ENCODE measurements around the gene LIN28B. TPM values are rescaled to one million over a fixed set of nuclear protein-coding genes. Genes with fewer than 3 reads are reported as not detected.
A peak's percentile ranks its signal among the peaks of the same experiment; 100 is the strongest.

The LIN28B gene
- total and polyA plus RNA-seq, 10 donors, result not detected

DNA sequence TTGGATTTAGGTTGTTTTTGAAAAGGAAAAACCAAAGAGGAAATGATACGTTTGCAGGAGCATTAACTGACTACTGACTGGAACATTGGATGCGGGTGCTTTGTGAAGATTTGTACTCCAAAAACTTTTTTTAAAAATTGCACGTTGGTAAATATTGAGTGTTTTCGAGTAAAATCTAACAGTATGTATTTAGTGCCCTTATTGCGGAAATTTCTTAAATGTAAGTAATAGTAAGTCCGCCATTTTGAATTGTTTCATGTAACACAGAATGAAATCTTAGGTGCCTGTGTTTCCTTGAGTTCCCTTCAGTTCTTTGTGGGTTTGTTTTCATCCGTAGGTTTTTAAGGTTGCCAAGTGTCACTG, 15.2 kb upstream of the LIN28B start:
- intact Hi-C loops (cut with DNase I; ENCODE audit: low total_unique reads), result no loop called here
- H3K27me3 ChIP-seq (replicated peaks in 1 of 7), result peaks cover 0 to 98% (median 50%) of the 10 kb centered on the region in 7 donors
- 9 to 15% (median 12%) methylated on average over 7 of the region's 7 CpGs for WGBS, 5 donors

DNA sequence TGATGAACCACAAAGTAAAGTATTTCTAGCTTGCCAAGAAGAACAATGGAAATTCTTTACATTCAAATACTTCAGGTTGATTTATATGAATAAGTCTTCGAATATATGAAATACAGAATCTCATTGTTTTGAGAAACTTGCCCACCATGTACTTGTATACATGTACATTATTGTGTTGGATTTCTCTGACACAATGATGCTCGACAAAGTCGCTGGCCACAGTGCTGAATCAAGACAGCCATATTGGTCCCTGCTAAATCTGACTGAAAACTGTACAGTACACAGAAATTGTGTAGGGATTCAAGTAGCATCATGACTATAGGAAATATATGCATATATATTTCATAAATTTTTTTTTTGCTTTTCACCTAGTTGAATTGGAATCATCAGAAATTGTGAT, 13.1 kb upstream of the LIN28B start:
- 60 to 76% (median 66%) methylated on average over 3 of the region's 3 CpGs for WGBS, 5 donors
- no peak overlapping the region for H3K27ac ChIP-seq
- no peak for DNase-seq
- no peak overlapping the region for H3K4me3 ChIP-seq
- intact Hi-C loops (cut with DNase I; ENCODE audit: low total_unique reads), result no loop called here
- H3K36me3 ChIP-seq, result no peaks in the 10 kb centered on the region
- TF ChIP-seq, protein P1, sequence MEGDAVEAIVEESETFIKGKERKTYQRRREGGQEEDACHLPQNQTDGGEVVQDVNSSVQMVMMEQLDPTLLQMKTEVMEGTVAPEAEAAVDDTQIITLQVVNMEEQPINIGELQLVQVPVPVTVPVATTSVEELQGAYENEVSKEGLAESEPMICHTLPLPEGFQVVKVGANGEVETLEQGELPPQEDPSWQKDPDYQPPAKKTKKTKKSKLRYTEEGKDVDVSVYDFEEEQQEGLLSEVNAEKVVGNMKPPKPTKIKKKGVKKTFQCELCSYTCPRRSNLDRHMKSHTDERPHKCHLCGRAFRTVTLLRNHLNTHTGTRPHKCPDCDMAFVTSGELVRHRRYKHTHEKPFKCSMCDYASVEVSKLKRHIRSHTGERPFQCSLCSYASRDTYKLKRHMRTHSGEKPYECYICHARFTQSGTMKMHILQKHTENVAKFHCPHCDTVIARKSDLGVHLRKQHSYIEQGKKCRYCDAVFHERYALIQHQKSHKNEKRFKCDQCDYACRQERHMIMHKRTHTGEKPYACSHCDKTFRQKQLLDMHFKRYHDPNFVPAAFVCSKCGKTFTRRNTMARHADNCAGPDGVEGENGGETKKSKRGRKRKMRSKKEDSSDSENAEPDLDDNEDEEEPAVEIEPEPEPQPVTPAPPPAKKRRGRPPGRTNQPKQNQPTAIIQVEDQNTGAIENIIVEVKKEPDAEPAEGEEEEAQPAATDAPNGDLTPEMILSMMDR (IDR thresholded peaks at IDR 0.05 in 8 of 11, conservative IDR thresholded peaks at IDR 0.05 in 3 of 11), result no peak
- TF ChIP-seq POLR2AphosphoS5 (IDR thresholded peaks at IDR 0.05) (no peak), POLR2A (IDR thresholded peaks at IDR 0.05) (no peak)
- H3K4me1 ChIP-seq, result peaks cover 4 to 15% (median 11%) of the 10 kb centered on the region in 6 donors
- H3K27me3 ChIP-seq (replicated peaks in 1 of 7), result peaks cover 0 to 94% (median 56%) of the 10 kb centered on the region in 7 donors
- H3K9me3 ChIP-seq, result peaks cover 0 to 15% (median 2%) of the 10 kb centered on the region in 8 donors

More for the DNA sequence above, 15.2 kb upstream of the LIN28B start:
- Histone ChIP-seq H3K4me3 (peak overlapping the region in 4 of 8 donors; percentile 36 to 65 (median 37)), H3K27ac (no peak overlapping the region), H3K9me3 (peaks cover 0 to 15% (median 2%) of the 10 kb centered on the region in 8 donors), H3K4me1 (peaks cover 4 to 15% (median 11%) of the 10 kb centered on the region in 6 donors), H3K36me3 (no peaks in the 10 kb centered on the region)
- no peak for DNase-seq
- TF ChIP-seq, protein P1 (IDR thresholded peaks at IDR 0.05 in 8 of 11, conservative IDR thresholded peaks at IDR 0.05 in 3 of 11), result no peak
- TF ChIP-seq POLR2A (IDR thresholded peaks at IDR 0.05) (no peak), POLR2AphosphoS5 (IDR thresholded peaks at IDR 0.05) (no peak)

DNA sequence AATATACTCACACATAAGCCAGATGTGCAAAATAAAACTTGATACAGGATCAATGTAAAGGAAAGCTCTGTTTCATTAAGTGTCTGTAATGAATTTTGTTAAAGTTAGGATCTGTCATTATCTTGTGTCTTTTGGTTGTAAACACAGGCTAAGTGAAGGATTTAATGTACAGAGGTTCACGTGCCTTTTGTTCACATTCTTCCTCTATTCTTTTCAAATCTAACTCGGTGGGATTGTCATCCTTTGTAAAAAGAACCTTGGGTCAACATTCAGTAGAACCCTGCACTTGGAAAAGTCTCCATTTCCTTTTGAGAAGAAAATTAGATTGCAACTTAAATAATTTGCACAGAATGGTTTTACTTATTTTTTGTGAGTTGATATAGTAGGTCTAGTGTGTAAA, 7.7 kb upstream of the LIN28B start:
- H3K4me1 ChIP-seq, result no peaks in the 10 kb centered on the region
- 55 to 72% (median 67%) methylated on average over 2 of the region's 2 CpGs for WGBS, 5 donors
- no peak for DNase-seq
- H3K36me3 ChIP-seq, result no peaks in the 10 kb centered on the region
- H3K4me3 ChIP-seq, result no peak overlapping the region
- TF ChIP-seq, protein P1 (IDR thresholded peaks at IDR 0.05 in 8 of 11, conservative IDR thresholded peaks at IDR 0.05 in 3 of 11), result no peak
- TF ChIP-seq POLR2AphosphoS5 (IDR thresholded peaks at IDR 0.05) (no peak), POLR2A (IDR thresholded peaks at IDR 0.05) (no peak)
- intact Hi-C loops (cut with DNase I; ENCODE audit: low total_unique reads), result no loop called here
- peaks cover 0 to 92% (median 48%) of the 10 kb centered on the region in 7 donors for H3K27me3 ChIP-seq (replicated peaks in 1 of 7)
- H3K9me3 ChIP-seq, result peaks cover 0 to 8% (median 0%) of the 10 kb centered on the region in 8 donors
- no peak overlapping the region for H3K27ac ChIP-seq

DNA sequence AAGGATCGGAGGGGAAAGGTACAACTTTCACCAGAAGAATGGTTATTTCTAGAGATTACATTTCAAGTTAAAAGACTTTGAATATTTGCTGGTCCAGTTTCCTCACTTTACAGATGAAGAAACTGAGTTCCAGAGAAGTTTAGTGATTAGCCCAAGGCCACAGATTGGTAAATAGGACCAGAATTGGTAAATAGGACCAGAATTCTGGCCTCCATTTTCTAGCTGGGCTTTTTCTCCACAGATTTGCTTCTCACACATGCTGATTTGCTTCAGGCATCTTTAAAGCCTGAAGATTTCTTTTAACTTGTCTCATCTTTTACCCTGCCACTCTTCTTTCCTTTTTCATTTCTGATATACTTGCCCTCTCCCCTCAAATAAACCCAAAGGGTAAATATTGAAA, 5.2 kb upstream of the LIN28B start:
- Histone ChIP-seq H3K36me3 (no peaks in the 10 kb centered on the region), H3K4me1 (no peaks in the 10 kb centered on the region), H3K27me3 (replicated peaks in 1 of 7) (peaks cover 0 to 94% (median 72%) of the 10 kb centered on the region in 7 donors), H3K9me3 (peaks cover 0 to 8% (median 0%) of the 10 kb centered on the region in 8 donors), H3K27ac (no peak overlapping the region), H3K4me3 (no peak overlapping the region)
- DNase-seq, result no peak
- 80 to 94% (median 86%) methylated on average over 1 of the region's 1 CpG for WGBS, 5 donors
- intact Hi-C loops (cut with DNase I; ENCODE audit: low total_unique reads), result no loop called here
- TF ChIP-seq POLR2AphosphoS5 (IDR thresholded peaks at IDR 0.05) (no peak), POLR2A (IDR thresholded peaks at IDR 0.05) (no peak)
- TF ChIP-seq, protein P1 (IDR thresholded peaks at IDR 0.05 in 8 of 11, conservative IDR thresholded peaks at IDR 0.05 in 3 of 11), result no peak

All from spleen (tissue), 11 donors.